Hepatocyte (in vitro differentiated cells): ENCODE measurements around the gene ADGRV1.
"Not testable (repeated sequence)": the region's sequence is repeated elsewhere in the genome, so short reads cannot be mapped to it uniquely, and the experiment has no call there.

Source experiments
- EZH2phosphoT487 ChIP-seq: fragments of 200-600 bp; sonication (generic); IDR thresholded peaks from one replicate; pipeline ENCODE4 v1.6.1; 2018; ENCODE audit warnings: antibody characterized with exemption, mild to moderate bottlenecking, low read depth, moderate library complexity; ENCODE audit not compliant: unreplicated experiment, severe bottlenecking
- TF ChIP-seq, protein P1 (sequence below): fragments of 200-600 bp; sonication (generic); IDR thresholded peaks from 2 replicates; pipeline ENCODE4 v1.5.1; 2016; ENCODE audit warnings: antibody characterized with exemption, mild to moderate bottlenecking; ENCODE audit not compliant: poor library complexity

GRCh38 chr5:90595766-90596165, 37.2 kb downstream of the ADGRV1 start:
- not testable (repeated sequence) for TF ChIP-seq EZH2phosphoT487
- TF ChIP-seq, protein P1, sequence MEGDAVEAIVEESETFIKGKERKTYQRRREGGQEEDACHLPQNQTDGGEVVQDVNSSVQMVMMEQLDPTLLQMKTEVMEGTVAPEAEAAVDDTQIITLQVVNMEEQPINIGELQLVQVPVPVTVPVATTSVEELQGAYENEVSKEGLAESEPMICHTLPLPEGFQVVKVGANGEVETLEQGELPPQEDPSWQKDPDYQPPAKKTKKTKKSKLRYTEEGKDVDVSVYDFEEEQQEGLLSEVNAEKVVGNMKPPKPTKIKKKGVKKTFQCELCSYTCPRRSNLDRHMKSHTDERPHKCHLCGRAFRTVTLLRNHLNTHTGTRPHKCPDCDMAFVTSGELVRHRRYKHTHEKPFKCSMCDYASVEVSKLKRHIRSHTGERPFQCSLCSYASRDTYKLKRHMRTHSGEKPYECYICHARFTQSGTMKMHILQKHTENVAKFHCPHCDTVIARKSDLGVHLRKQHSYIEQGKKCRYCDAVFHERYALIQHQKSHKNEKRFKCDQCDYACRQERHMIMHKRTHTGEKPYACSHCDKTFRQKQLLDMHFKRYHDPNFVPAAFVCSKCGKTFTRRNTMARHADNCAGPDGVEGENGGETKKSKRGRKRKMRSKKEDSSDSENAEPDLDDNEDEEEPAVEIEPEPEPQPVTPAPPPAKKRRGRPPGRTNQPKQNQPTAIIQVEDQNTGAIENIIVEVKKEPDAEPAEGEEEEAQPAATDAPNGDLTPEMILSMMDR = not testable (repeated sequence)
